Activated T-cell treated with anti-CD3 and anti-CD28 coated beads, Interleukin-2, amount 50 U/mL, for 48 hours (primary cell): Measurements from ENCODE around the gene RTP2.

Experiments used
- DNase-seq, 2 experiments: peaks; one replicate each; pipeline ENCODE4 v3.0.0-alpha.2; 2020

RTP2 gene

GRCh38 chr3:187738331-187739093, 36.2 kb upstream of the RTP2 start:
- peak; percentile 82 to 83 for DNase-seq

GRCh38 chr3:187738071-187738330, 35.6 kb upstream of the RTP2 start:
- no peak for DNase-seq

GRCh38 chr3:187737368-187738070, 35.2 kb upstream of the RTP2 start:
- DNase-seq = peak; percentile 75 to 76

GRCh38 chr3:187737006-187737367, 34.6 kb upstream of the RTP2 start:
- no peak for DNase-seq

GRCh38 chr3:187736418-187736871, 34.1 kb upstream of the RTP2 start:
- DNase-seq = peak; percentile 35 to 44

- DNase-seq = no peak
Measured at GRCh38 chr3:187735837-187736236, 33.5 kb upstream of the RTP2 start.

- no peak for DNase-seq
Measured at GRCh38 chr3:187735383-187735782, 33.0 kb upstream of the RTP2 start.

GRCh38 chr3:187734841-187735240, 32.5 kb upstream of the RTP2 start:
- DNase-seq = no peak

GRCh38 chr3:187733371-187733770, 31.0 kb upstream of the RTP2 start:
- DNase-seq = no peak

- no peak for DNase-seq
Measured at GRCh38 chr3:187729598-187729997, 27.2 kb upstream of the RTP2 start.

GRCh38 chr3:187728940-187729583, 26.7 kb upstream of the RTP2 start:
- DNase-seq = no peak

GRCh38 chr3:187728248-187728647, 25.9 kb upstream of the RTP2 start:
- no peak for DNase-seq

- DNase-seq = no peak
Measured at GRCh38 chr3:187726564-187726963, 24.2 kb upstream of the RTP2 start.

- DNase-seq = no peak
Measured at GRCh38 chr3:187725653-187726370, 23.5 kb upstream of the RTP2 start.

GRCh38 chr3:187725224-187725623, 22.9 kb upstream of the RTP2 start:
- DNase-seq = no peak

- no peak for DNase-seq
Measured at GRCh38 chr3:187722206-187722612, 19.9 kb upstream of the RTP2 start.

- DNase-seq = no peak
Measured at GRCh38 chr3:187721055-187721454, 18.7 kb upstream of the RTP2 start.

- DNase-seq = no peak
Measured at GRCh38 chr3:187720337-187720670, 17.9 kb upstream of the RTP2 start.

- no peak for DNase-seq
Measured at GRCh38 chr3:187719628-187720336, 17.4 kb upstream of the RTP2 start.

- DNase-seq = no peak
Measured at GRCh38 chr3:187718802-187719201, 16.4 kb upstream of the RTP2 start.

GRCh38 chr3:187717572-187717971, 15.2 kb upstream of the RTP2 start:
- no peak for DNase-seq

- DNase-seq = peak; percentile 83 to 84
Measured at GRCh38 chr3:187714404-187714979, 12.1 kb upstream of the RTP2 start.

- DNase-seq = no peak
Measured at GRCh38 chr3:187713504-187713903, 11.1 kb upstream of the RTP2 start.
